KMS-11 (cell line): ENCODE measurements around the gene PRIMA1.

Experiments
- H2AFZ ChIP-seq: fragments of 200-600 bp; sonication (generic); 2 replicates; pipeline ENCODE4 v1.6.1; 2016; ENCODE audit warnings: antibody characterized with exemption, mixed run types, low read depth
- H3K27ac ChIP-seq: fragments of 200-600 bp; sonication (generic); 2 replicates; pipeline ENCODE4 v1.6.1; 2016; ENCODE audit warnings: mild to moderate bottlenecking, mixed run types
- H3K27me3 ChIP-seq: fragments of 200-600 bp; sonication (generic); 2 replicates; pipeline ENCODE4 v1.6.1; 2017; ENCODE audit warnings: mild to moderate bottlenecking, low read depth, mixed run types, moderate library complexity; ENCODE audit not compliant: insufficient read depth
- H3K36me3 ChIP-seq: fragments of 200-600 bp; sonication (generic); 2 replicates; pipeline ENCODE4 v1.6.1; 2017; ENCODE audit warnings: mild to moderate bottlenecking, mixed run types; ENCODE audit not compliant: insufficient read depth
- H3K4me1 ChIP-seq: fragments of 200-600 bp; sonication (generic); 2 replicates; pipeline ENCODE4 v1.6.1; 2016; ENCODE audit warnings: mild to moderate bottlenecking, low read depth, mixed run types; ENCODE audit not compliant: poor library complexity, severe bottlenecking
- H3K4me2 ChIP-seq: fragments of 200-600 bp; sonication (generic); 2 replicates; pipeline ENCODE4 v1.7.0; 2016; ENCODE audit warnings: mild to moderate bottlenecking, mixed run types
- H3K4me3 ChIP-seq: fragments of 200-600 bp; sonication (generic); IDR thresholded peaks from 2 replicates; pipeline ENCODE4 v1.6.1; 2017; ENCODE audit warnings: low read depth, low read length, mixed read lengths; ENCODE audit not compliant: insufficient read depth
- H3K79me2 ChIP-seq: fragments of 200-600 bp; sonication (generic); 2 replicates; pipeline ENCODE4 v1.6.1; 2016; ENCODE audit warnings: low read depth, mixed run types; ENCODE audit not compliant: insufficient read depth
- H3K9ac ChIP-seq: fragments of 200-600 bp; sonication (generic); 2 replicates; pipeline ENCODE4 v1.6.1; 2016; ENCODE audit warnings: mild to moderate bottlenecking, mixed run types
- H4K20me1 ChIP-seq: fragments of 200-600 bp; sonication (generic); 2 replicates; pipeline ENCODE4 v1.6.1; 2016; ENCODE audit warnings: mild to moderate bottlenecking, mixed run types; ENCODE audit not compliant: insufficient read depth
- TF ChIP-seq, protein P1 (sequence below): fragments of 200-600 bp; sonication (generic); conservative IDR thresholded peaks from 2 replicates; pipeline ENCODE4 v1.6.1; 2017; ENCODE audit warnings: low read depth, mild to moderate bottlenecking, antibody characterized with exemption, low read length, moderate library complexity, mixed read lengths

The PRIMA1 gene, protein sequence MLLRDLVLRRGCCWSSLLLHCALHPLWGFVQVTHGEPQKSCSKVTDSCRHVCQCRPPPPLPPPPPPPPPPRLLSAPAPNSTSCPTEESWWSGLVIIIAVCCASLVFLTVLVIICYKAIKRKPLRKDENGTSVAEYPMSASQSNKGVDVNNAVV

DNA sequence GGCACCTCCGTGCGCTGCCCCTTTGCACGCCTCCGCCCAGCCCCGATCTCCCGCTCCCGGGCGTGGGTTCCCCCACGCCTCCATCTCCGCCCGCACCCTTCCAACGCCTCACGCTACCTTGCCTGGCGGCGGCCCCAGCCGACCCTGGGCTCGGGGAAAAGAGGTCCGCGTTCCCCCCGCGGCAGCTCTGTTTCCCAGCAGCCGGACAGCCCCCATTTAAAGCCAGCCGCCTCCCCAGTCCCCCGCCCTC lies at the start of gene PRIMA1:
Gene PRIMA1 (minus strand): TSS at position 193 of the 250 bp plus-strand sequence. CDS start 767 bp downstream, outside the sequence.
- Histone ChIP-seq H2AFZ (no peak within 1 kb of the TSS), H3K27me3 (no peaks in the 10 kb centered on the region), H3K4me3 (no peak within 1 kb of the TSS), H3K9ac (no peak within 1 kb of the TSS), H4K20me1 (no peaks in the 10 kb centered on the region), H3K27ac (no peak within 1 kb of the TSS), H3K79me2 (no peaks in the 10 kb centered on the region), H3K4me2 (no peak within 1 kb of the TSS), H3K36me3 (no peaks in the 10 kb centered on the region), H3K4me1 (no peaks in the 10 kb centered on the region)
- TF ChIP-seq, protein P1, sequence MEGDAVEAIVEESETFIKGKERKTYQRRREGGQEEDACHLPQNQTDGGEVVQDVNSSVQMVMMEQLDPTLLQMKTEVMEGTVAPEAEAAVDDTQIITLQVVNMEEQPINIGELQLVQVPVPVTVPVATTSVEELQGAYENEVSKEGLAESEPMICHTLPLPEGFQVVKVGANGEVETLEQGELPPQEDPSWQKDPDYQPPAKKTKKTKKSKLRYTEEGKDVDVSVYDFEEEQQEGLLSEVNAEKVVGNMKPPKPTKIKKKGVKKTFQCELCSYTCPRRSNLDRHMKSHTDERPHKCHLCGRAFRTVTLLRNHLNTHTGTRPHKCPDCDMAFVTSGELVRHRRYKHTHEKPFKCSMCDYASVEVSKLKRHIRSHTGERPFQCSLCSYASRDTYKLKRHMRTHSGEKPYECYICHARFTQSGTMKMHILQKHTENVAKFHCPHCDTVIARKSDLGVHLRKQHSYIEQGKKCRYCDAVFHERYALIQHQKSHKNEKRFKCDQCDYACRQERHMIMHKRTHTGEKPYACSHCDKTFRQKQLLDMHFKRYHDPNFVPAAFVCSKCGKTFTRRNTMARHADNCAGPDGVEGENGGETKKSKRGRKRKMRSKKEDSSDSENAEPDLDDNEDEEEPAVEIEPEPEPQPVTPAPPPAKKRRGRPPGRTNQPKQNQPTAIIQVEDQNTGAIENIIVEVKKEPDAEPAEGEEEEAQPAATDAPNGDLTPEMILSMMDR, result no peak

DNA sequence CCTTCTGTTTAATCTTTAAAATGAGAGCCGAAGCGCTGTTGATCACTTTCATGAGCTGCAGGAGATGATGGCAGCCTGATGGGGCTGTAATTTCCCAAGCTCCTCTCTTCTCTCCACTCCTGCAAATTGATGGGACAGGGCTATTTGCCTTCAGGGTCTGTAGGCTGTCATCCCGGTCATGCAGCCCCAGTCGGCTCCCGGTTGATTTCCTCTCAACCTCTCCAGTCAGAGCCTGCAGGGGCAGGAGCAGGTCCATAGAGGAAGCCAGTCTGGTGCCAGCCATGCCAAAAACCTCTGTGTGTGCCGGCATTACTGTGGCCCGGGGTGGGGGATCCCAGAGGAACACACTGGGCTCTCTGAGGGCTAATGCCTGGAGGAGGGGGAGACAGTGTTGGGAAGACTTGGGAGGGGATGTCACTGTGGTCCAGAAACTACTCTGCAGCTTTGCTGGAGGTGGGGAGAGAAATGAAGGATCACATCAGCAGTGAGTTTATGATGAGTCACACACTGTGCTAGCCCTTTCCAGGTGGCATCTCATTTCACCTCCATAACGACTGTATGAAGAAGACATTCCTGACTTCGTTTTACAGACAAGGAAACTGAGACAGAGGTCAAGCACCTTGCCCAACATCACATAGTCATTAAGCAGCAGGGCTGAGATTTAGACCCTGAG lies 46.5 kb upstream of the PRIMA1 start:
- H4K20me1 ChIP-seq, result no peaks in the 10 kb centered on the region
- TF ChIP-seq, protein P1, result no peak
- H3K79me2 ChIP-seq, result no peaks in the 10 kb centered on the region
- peaks cover 7% of the 10 kb centered on the region for H3K4me1 ChIP-seq
- no peak overlapping the region for H3K4me3 ChIP-seq
- no peak overlapping the region for H3K4me2 ChIP-seq
- no peak overlapping the region for H3K9ac ChIP-seq
- no peak overlapping the region for H2AFZ ChIP-seq
- no peaks in the 10 kb centered on the region for H3K27me3 ChIP-seq
- H3K27ac ChIP-seq, result no peak overlapping the region
- no peaks in the 10 kb centered on the region for H3K36me3 ChIP-seq

DNA sequence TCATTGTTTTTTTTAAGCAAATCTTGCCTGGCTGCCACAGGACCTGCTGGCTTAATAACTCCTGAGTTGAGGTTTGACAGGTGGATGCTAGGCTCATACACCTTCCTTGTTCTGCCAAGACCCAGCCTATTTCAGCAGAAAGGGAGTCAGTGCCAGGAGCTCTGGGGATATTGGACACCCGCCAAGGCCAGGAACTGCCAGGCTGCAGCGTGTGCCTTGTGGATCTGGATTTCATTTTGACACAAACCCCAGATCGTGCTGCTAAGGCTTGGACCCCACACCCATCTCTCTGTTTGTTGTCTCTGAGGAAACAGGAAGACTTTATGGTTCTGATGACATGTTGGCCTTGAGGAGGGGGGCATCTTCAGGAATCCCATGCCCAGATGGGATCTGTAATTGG lies 44.4 kb upstream of the PRIMA1 start:
- Histone ChIP-seq H3K4me2 (no peak overlapping the region), H3K36me3 (no peaks in the 10 kb centered on the region), H3K79me2 (no peaks in the 10 kb centered on the region), H3K27me3 (no peaks in the 10 kb centered on the region), H3K4me3 (no peak overlapping the region), H3K9ac (no peak overlapping the region), H3K4me1 (no peaks in the 10 kb centered on the region), H2AFZ (no peak overlapping the region), H3K27ac (no peak overlapping the region), H4K20me1 (no peaks in the 10 kb centered on the region)
- TF ChIP-seq, protein P1, result no peak

DNA sequence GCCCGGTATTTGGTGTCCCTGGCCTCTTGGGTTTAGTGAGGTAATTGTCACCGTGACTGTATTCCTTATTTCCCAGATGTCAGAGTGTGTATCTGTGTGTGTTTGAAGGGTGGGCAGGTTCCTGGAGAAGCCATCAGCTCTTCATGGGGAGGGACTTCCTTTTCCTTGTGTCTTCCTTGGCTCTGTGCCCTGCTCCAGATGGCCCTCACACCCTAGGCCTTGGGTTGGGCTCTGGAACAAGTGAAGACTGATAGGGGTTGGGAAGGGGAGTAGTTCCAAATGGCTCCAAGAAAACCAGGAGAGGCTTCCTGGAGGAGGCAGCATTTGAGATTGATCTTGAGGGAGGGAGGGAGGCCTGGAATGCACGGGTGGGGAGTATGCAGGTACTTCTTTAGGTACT lies 43.8 kb upstream of the PRIMA1 start:
- no peak overlapping the region for H2AFZ ChIP-seq
- H3K9ac ChIP-seq, result no peak overlapping the region
- H3K27me3 ChIP-seq, result no peaks in the 10 kb centered on the region
- no peaks in the 10 kb centered on the region for H3K79me2 ChIP-seq
- TF ChIP-seq, protein P1, result no peak
- H3K4me3 ChIP-seq, result no peak overlapping the region
- H3K4me2 ChIP-seq, result no peak overlapping the region
- no peaks in the 10 kb centered on the region for H3K4me1 ChIP-seq
- no peaks in the 10 kb centered on the region for H3K36me3 ChIP-seq
- no peaks in the 10 kb centered on the region for H4K20me1 ChIP-seq
- H3K27ac ChIP-seq, result no peak overlapping the region
